OCI-LY1 (cell line): ENCODE measurements around the gene SCAF11.

Experiments
- H2AFZ ChIP-seq: fragments of 200-600 bp; sonication (generic), shearing (Covaris generic); 2 replicates; pipeline ENCODE4 v1.6.0; 2014; ENCODE audit warnings: antibody characterized with exemption, mild to moderate bottlenecking, low read length
- H3F3A ChIP-seq: fragments of 200-600 bp; sonication (generic), shearing (Covaris generic); 2 replicates; pipeline ENCODE4 v1.6.0; 2014; ENCODE audit warnings: mild to moderate bottlenecking, antibody characterized with exemption, low read length, moderate library complexity; ENCODE audit not compliant: insufficient read depth
- H3K27ac ChIP-seq: fragments of 200-600 bp; sonication (generic); 2 replicates; pipeline ENCODE4 v1.5.1; 2014; ENCODE audit warnings: low read length, mixed run types, mild to moderate bottlenecking, low read depth; ENCODE audit not compliant: poor library complexity, severe bottlenecking
- H3K27me3 ChIP-seq: fragments of 200-600 bp; sonication (generic); 2 replicates; pipeline ENCODE4 v1.6.0; 2014; ENCODE audit warnings: antibody characterized with exemption, mild to moderate bottlenecking, low read length, moderate library complexity; ENCODE audit not compliant: insufficient read depth
- H3K36me3 ChIP-seq: fragments of 200-600 bp; sonication (generic); 2 replicates; pipeline ENCODE4 v1.6.1; 2014; ENCODE audit warnings: mild to moderate bottlenecking, antibody characterized with exemption, low read length, moderate library complexity, mixed read lengths; ENCODE audit not compliant: insufficient read depth
- H3K4me1 ChIP-seq: fragments of 200-600 bp; sonication (generic); 2 replicates; pipeline ENCODE4 v1.5.1; 2014; ENCODE audit warnings: mild to moderate bottlenecking, low read length, moderate library complexity; ENCODE audit not compliant: insufficient read depth, severe bottlenecking
- H3K4me2 ChIP-seq: fragments of 200-600 bp; sonication (generic), shearing (Covaris generic); 2 replicates; pipeline ENCODE4 v1.6.1; 2014; ENCODE audit warnings: low read length
- H3K4me3 ChIP-seq: fragments of 200-600 bp; sonication (generic); 2 replicates; pipeline ENCODE4 v1.5.1; 2014; ENCODE audit warnings: low read length, low read depth, mild to moderate bottlenecking, mixed read lengths; ENCODE audit not compliant: poor library complexity, severe bottlenecking
- H3K79me2 ChIP-seq: fragments of 200-600 bp; shearing (Covaris generic); 2 replicates; pipeline ENCODE4 v1.6.1; 2016; ENCODE audit warnings: mixed run types, low read length, mixed read lengths; ENCODE audit not compliant: insufficient read depth
- H3K9ac ChIP-seq: fragments of 200-600 bp; sonication (generic), shearing (Covaris generic); 2 replicates; pipeline ENCODE4 v1.6.1; 2014; ENCODE audit warnings: mild to moderate bottlenecking, low read length, mixed read lengths
- H3K9me2 ChIP-seq: fragments of 200-600 bp; sonication (generic), shearing (Covaris generic); 2 replicates; pipeline ENCODE4 v1.6.1; 2014; ENCODE audit warnings: low read depth, mild to moderate bottlenecking, low read length, mixed read lengths
- H3K9me3 ChIP-seq: fragments of 200-600 bp; shearing (Covaris generic); 2 replicates; pipeline ENCODE4 v1.6.1; 2014; ENCODE audit warnings: low read length, mixed read lengths
- H4K20me1 ChIP-seq: fragments of 200-600 bp; sonication (generic), shearing (Covaris generic); 2 replicates; pipeline ENCODE4 v1.6.0; 2016; ENCODE audit warnings: mild to moderate bottlenecking, low read length; ENCODE audit not compliant: insufficient read depth
- EZH2 ChIP-seq: fragments of 200-600 bp; sonication (generic), shearing (Covaris generic); IDR thresholded peaks from 2 replicates; pipeline ENCODE4 v1.8.0; 2017; ENCODE audit warnings: borderline replicate concordance, mixed run types, mild to moderate bottlenecking, antibody characterized with exemption, low read length, moderate library complexity, mixed read lengths
- TF ChIP-seq, protein P1 (sequence below): fragments of 200-600 bp; sonication (generic), shearing (Covaris generic); IDR thresholded peaks from 2 replicates; pipeline ENCODE4 v1.5.1; 2017; ENCODE audit warnings: mild to moderate bottlenecking, antibody characterized with exemption, low read length, moderate library complexity, mixed read lengths

SCAF11 gene

DNA sequence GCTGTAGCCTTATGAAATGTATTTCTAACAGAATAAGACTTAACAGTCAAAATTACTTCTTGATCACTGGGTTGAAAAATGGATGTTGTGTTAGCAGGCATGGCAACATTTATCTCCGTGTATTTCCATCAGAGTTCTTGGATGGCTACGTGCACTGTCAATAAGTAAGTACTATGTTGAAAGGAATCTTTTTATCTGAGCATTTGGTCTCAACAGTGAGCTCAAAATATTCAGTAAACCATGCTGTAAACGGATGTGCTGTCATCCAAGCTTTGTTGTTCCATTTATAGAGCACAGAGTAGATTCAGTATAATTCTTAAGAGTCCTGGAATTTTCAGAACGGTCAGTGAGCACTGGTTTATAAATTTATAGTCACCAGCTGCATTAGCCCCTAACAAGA is 15.5 kb downstream of the SCAF11 start:
- H3K27ac ChIP-seq: no peak overlapping the region
- no peak overlapping the region for H3K9ac ChIP-seq
- H3K9me3 ChIP-seq: peaks cover 2% of the 10 kb centered on the region; the same call in 1 of the 2 replicates
- no peaks in the 10 kb centered on the region for H4K20me1 ChIP-seq
- no peak overlapping the region for H3K4me2 ChIP-seq
- peaks cover 71% of the 10 kb centered on the region for H3K36me3 ChIP-seq
- peaks cover 94% of the 10 kb centered on the region for H3K79me2 ChIP-seq
- no peak for TF ChIP-seq EZH2
- TF ChIP-seq, protein P1, sequence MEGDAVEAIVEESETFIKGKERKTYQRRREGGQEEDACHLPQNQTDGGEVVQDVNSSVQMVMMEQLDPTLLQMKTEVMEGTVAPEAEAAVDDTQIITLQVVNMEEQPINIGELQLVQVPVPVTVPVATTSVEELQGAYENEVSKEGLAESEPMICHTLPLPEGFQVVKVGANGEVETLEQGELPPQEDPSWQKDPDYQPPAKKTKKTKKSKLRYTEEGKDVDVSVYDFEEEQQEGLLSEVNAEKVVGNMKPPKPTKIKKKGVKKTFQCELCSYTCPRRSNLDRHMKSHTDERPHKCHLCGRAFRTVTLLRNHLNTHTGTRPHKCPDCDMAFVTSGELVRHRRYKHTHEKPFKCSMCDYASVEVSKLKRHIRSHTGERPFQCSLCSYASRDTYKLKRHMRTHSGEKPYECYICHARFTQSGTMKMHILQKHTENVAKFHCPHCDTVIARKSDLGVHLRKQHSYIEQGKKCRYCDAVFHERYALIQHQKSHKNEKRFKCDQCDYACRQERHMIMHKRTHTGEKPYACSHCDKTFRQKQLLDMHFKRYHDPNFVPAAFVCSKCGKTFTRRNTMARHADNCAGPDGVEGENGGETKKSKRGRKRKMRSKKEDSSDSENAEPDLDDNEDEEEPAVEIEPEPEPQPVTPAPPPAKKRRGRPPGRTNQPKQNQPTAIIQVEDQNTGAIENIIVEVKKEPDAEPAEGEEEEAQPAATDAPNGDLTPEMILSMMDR: no peak
- no peak overlapping the region for H2AFZ ChIP-seq
- H3K27me3 ChIP-seq: no peaks in the 10 kb centered on the region
- no peak overlapping the region for H3K4me3 ChIP-seq
- H3F3A ChIP-seq: no peaks in the 10 kb centered on the region
- H3K4me1 ChIP-seq: no peaks in the 10 kb centered on the region
- no peaks in the 10 kb centered on the region for H3K9me2 ChIP-seq

DNA sequence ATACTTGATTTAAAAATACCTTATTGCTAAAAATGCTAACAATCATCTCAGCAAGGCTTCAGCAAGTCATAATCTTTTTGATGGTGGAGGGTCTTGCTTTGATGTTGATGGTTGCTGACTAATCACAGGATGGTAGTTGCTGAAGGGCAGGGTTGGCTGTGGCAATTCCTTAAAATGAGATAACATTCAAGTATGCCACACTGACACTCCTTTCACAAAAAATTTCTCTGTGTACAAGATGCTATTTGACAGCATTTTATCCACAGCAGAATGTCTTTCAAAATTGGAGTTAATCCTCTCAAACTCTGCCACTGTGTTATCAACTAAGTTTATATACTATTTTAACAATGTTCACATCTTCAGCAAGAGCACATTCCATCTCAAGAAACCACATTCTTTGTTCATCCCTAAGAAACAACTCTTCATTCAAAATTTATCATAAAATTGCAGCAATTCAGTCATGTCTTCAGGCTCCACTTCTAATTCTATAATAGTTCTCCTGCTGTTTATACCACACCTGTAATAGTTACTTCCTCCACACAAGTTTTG is 16.1 kb downstream of the SCAF11 start:
- no peak overlapping the region for H3K4me2 ChIP-seq
- no peak overlapping the region for H2AFZ ChIP-seq
- no peaks in the 10 kb centered on the region for H3F3A ChIP-seq
- no peaks in the 10 kb centered on the region for H3K4me1 ChIP-seq
- peaks cover 2% of the 10 kb centered on the region; the same call in 1 of the 2 replicates for H3K9me3 ChIP-seq
- no peak overlapping the region for H3K9ac ChIP-seq
- H3K36me3 ChIP-seq: peaks cover 72% of the 10 kb centered on the region
- no peaks in the 10 kb centered on the region for H4K20me1 ChIP-seq
- H3K27me3 ChIP-seq: no peaks in the 10 kb centered on the region
- no peak overlapping the region for H3K27ac ChIP-seq
- H3K79me2 ChIP-seq: peaks cover 92% of the 10 kb centered on the region
- H3K9me2 ChIP-seq: no peaks in the 10 kb centered on the region
- TF ChIP-seq, protein P1: no peak
- no peak for TF ChIP-seq EZH2
- H3K4me3 ChIP-seq: no peak overlapping the region

DNA sequence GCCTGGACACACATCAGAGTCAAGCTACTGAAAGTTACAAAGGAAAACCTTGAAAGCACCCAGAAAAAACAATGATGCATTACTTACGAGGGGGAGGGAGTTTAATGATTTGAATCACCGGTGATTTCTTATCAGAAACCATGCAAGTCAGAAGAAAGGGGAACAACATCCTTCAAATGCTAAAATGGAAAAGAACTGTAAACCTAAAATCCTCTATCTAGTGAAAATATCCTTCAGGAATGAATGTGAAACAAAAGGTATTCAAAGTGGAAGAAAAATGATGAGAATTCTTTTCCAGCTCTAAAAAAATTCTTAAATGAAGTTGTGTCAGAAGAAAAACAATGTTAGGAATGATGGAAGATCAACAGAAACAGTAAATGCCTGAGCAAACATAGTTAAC is 16.8 kb downstream of the SCAF11 start:
- no peaks in the 10 kb centered on the region for H3K9me2 ChIP-seq
- no peaks in the 10 kb centered on the region for H3F3A ChIP-seq
- no peak overlapping the region for H2AFZ ChIP-seq
- no peak overlapping the region for H3K4me3 ChIP-seq
- H3K27me3 ChIP-seq: no peaks in the 10 kb centered on the region
- no peak for TF ChIP-seq EZH2
- TF ChIP-seq, protein P1: no peak
- no peak overlapping the region for H3K9ac ChIP-seq
- peaks cover 91% of the 10 kb centered on the region for H3K79me2 ChIP-seq
- H3K27ac ChIP-seq: no peak overlapping the region
- H3K36me3 ChIP-seq: peaks cover 68% of the 10 kb centered on the region
- no peak overlapping the region for H3K4me2 ChIP-seq
- H4K20me1 ChIP-seq: no peaks in the 10 kb centered on the region
- peaks cover 2% of the 10 kb centered on the region; the same call in 1 of the 2 replicates for H3K9me3 ChIP-seq
- no peaks in the 10 kb centered on the region for H3K4me1 ChIP-seq
